Nephron (organoid): Measurements from ENCODE around the gene ZNF853.
"Not testable (repeated sequence)": the region's sequence is repeated elsewhere in the genome, so short reads cannot be mapped to it uniquely, and the experiment has no call there.

ENCODE experiments used
- H3K27ac Mint-ChIP-seq, 3 experiments: 2 replicates each; pipeline ENCODE4 v1.8.0; 2020; ENCODE audit warnings: mixed read lengths in 3 of 3, mild to moderate bottlenecking in 2 of 3, moderate library complexity in 1 of 3
- H3K27me3 Mint-ChIP-seq: 2 replicates; pipeline ENCODE4 v1.8.0; 2021; ENCODE audit warnings: low read depth, mild to moderate bottlenecking, moderate library complexity, mixed read lengths
- H3K36me3 Mint-ChIP-seq: 2 replicates; pipeline ENCODE4 v1.8.0; 2020; ENCODE audit warnings: low read depth, mixed read lengths
- H3K4me1 Mint-ChIP-seq: 2 replicates; pipeline ENCODE4 v1.8.0; 2020; ENCODE audit warnings: mixed read lengths
- H3K4me3 Mint-ChIP-seq, 3 experiments: 2 replicates each; pipeline ENCODE4 v1.8.0; 2020; ENCODE audit warnings: mild to moderate bottlenecking in 3 of 3, mixed read lengths in 3 of 3, moderate library complexity in 2 of 3
- H3K9me3 Mint-ChIP-seq: 2 replicates; pipeline ENCODE4 v1.8.0; 2020; ENCODE audit warnings: mixed read lengths
- CTCF ChIP-seq, 3 experiments: fragments of 200-600 bp; sonication (generic); IDR thresholded peaks; one replicate each; pipeline ENCODE4 v1.5.0; 2021; ENCODE audit warnings: antibody characterized with exemption in 3 of 3; ENCODE audit not compliant: unreplicated experiment in 3 of 3

Gene ZNF853

GRCh38 chr7:6654842-6655610 is 39.6 kb downstream of the ZNF853 start:
- Mint-ChIP-seq H3K4me3 (no peak overlapping the region), H3K4me1 (peaks cover 6% of the 10 kb centered on the region), H3K36me3 (peaks cover 53% of the 10 kb centered on the region), H3K27ac (no peak overlapping the region), H3K27me3 (no peaks in the 10 kb centered on the region), H3K9me3 (peaks cover 22% of the 10 kb centered on the region)
- no peak for TF ChIP-seq CTCF (IDR thresholded peaks at IDR 0.05; ENCODE audit: unreplicated experiment in 3 of 3)

GRCh38 chr7:6655636-6656385 is 40.4 kb downstream of the ZNF853 start:
- Mint-ChIP-seq H3K4me1 (peaks cover 6% of the 10 kb centered on the region), H3K9me3 (peaks cover 15% of the 10 kb centered on the region), H3K27ac (no peak overlapping the region), H3K27me3 (no peaks in the 10 kb centered on the region), H3K4me3 (no peak overlapping the region), H3K36me3 (peaks cover 45% of the 10 kb centered on the region)
- no peak for TF ChIP-seq CTCF (IDR thresholded peaks at IDR 0.05; ENCODE audit: unreplicated experiment in 3 of 3)

- Mint-ChIP-seq H3K4me1 (peaks cover 6% of the 10 kb centered on the region), H3K4me3 (no peak overlapping the region), H3K36me3 (peaks cover 39% of the 10 kb centered on the region), H3K27me3 (peaks cover under 1% of the 10 kb centered on the region), H3K9me3 (peaks cover 11% of the 10 kb centered on the region), H3K27ac (no peak overlapping the region)
- no peak for TF ChIP-seq CTCF (IDR thresholded peaks at IDR 0.05; ENCODE audit: unreplicated experiment in 3 of 3)
Observed at GRCh38 chr7:6656413-6656812, 41.0 kb downstream of the ZNF853 start.

- TF ChIP-seq CTCF (IDR thresholded peaks at IDR 0.05; ENCODE audit: unreplicated experiment in 3 of 3): no peak
- no peak overlapping the region for H3K4me3 Mint-ChIP-seq
- peaks cover 6% of the 10 kb centered on the region for H3K4me1 Mint-ChIP-seq
Observed at GRCh38 chr7:6658618-6659345, 43.4 kb downstream of the ZNF853 start.

GRCh38 chr7:6670851-6671250 is 55.4 kb downstream of the ZNF853 start:
- peaks cover 64% of the 10 kb centered on the region for H3K9me3 Mint-ChIP-seq
- H3K4me3 Mint-ChIP-seq, H3K27ac Mint-ChIP-seq, H3K27me3 Mint-ChIP-seq, H3K4me1 Mint-ChIP-seq: not testable (repeated sequence)
- H3K36me3 Mint-ChIP-seq: peaks cover 68% of the 10 kb centered on the region

More at GRCh38 chr7:6658618-6659345, 43.4 kb downstream of the ZNF853 start:
- Mint-ChIP-seq H3K27ac (no peak overlapping the region), H3K27me3 (peaks cover 4% of the 10 kb centered on the region), H3K36me3 (peaks cover 30% of the 10 kb centered on the region), H3K9me3 (peaks cover 13% of the 10 kb centered on the region)
